Fibroblast of villous mesenchyme (primary cell): ENCODE measurements around the gene AP2A2. TPM values are rescaled to one million over a fixed set of nuclear protein-coding genes. Genes with fewer than 3 reads are reported as not detected.

Experiments used
- DNase-seq: peaks from one replicate; pipeline ENCODE4 v3.0.0-alpha.2; 2010; ENCODE audit warnings: low read depth
- H3K4me3 ChIP-seq: 2 replicates; pipeline ENCODE4 v1.5.1; 2011; ENCODE audit warnings: low read depth, mild to moderate bottlenecking, low read length
- total RNA-seq: library from RNA; depleted of rRNA; stranded (reverse); fragments of >200 nt; gene quantifications from 2 replicates; pipeline ENCODE4 v1.2.3, GENCODE V29; 2012
- TF ChIP-seq, protein P1 (sequence below): IDR thresholded peaks from 2 replicates; pipeline ENCODE4 v1.5.1; 2012; ENCODE audit warnings: low read depth, mild to moderate bottlenecking, low read length; ENCODE audit not compliant: insufficient read depth

The AP2A2 gene
- total RNA-seq, 1 donor: 53.5 TPM

DNA sequence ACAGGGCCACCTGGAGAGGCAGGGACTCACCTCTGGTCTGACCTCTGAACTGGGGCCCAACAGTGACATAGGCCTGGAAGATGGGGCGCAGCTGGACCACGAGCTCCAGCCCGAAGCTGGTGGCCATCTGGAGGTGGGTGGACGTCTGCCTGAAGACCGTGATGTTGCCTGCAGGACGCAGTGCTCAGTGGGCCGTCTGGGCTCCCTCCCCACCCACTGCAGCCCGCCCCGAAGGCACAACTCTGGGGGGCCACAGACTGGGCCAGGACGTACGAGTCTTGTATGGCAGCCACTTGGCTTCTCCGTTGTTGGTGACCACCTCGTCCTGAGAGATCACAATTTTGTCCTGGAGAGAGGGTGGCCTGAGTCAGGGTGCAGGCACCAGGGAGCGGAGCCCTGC lies 102.9 kb downstream of the AP2A2 start:
- TF ChIP-seq, protein P1, sequence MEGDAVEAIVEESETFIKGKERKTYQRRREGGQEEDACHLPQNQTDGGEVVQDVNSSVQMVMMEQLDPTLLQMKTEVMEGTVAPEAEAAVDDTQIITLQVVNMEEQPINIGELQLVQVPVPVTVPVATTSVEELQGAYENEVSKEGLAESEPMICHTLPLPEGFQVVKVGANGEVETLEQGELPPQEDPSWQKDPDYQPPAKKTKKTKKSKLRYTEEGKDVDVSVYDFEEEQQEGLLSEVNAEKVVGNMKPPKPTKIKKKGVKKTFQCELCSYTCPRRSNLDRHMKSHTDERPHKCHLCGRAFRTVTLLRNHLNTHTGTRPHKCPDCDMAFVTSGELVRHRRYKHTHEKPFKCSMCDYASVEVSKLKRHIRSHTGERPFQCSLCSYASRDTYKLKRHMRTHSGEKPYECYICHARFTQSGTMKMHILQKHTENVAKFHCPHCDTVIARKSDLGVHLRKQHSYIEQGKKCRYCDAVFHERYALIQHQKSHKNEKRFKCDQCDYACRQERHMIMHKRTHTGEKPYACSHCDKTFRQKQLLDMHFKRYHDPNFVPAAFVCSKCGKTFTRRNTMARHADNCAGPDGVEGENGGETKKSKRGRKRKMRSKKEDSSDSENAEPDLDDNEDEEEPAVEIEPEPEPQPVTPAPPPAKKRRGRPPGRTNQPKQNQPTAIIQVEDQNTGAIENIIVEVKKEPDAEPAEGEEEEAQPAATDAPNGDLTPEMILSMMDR: no peak
- DNase-seq: no peak
- H3K4me3 ChIP-seq: no peak overlapping the region

DNA sequence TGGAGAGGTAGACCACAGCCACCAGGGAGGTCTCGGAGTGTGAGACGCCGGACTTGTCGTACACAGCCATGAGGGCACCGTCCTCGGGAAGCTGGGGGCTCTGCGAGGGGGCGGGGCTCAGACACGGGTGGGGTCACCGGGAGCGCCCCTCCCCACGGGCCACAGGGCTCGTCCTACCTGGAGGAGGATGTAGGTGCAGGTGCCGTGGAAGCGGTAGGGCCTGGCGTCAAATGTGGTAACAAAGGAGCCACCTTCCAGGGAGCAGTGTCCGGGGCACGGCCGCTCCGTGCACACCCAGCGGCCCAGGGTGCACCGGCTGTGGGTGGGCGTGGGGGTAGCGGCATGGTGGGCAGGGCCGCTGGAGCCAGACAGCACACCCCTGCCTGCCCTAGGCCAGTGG lies 103.4 kb downstream of the AP2A2 start:
- no peak for DNase-seq
- H3K4me3 ChIP-seq: no peak overlapping the region
- TF ChIP-seq, protein P1: no peak

GRCh38 chr11:1029654-1030053 lies 104.0 kb downstream of the AP2A2 start:
- no peak overlapping the region for H3K4me3 ChIP-seq
- DNase-seq: no peak
- TF ChIP-seq, protein P1: no peak

- TF ChIP-seq, protein P1: no peak
- DNase-seq: no peak
- H3K4me3 ChIP-seq: no peak overlapping the region
Measured at GRCh38 chr11:1030086-1030485, 104.4 kb downstream of the AP2A2 start.

DNA sequence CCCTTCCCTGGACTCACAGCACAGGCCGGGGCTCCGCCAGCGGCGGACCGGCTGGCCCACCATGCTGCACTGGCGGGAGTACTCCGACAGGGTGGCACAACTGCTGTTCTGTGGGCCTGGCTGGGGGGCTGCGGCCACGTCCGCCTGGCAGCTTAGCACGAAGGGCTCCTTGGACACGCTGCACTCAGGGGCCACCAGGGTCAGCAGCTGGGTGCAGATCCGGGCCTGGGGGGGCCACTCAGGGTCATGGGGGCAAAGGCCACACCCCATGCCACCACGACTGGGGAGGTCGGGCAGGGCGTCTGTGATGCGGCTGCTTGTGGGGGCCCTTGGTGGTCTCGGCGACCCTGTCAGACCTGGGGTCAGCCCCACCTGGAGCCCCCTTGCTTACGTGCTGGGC lies 104.9 kb downstream of the AP2A2 start:
- TF ChIP-seq, protein P1: no peak
- no peak for DNase-seq
- no peak overlapping the region for H3K4me3 ChIP-seq

- TF ChIP-seq, protein P1: no peak
- DNase-seq: no peak
- no peak overlapping the region for H3K4me3 ChIP-seq
Measured at GRCh38 chr11:1031121-1031899, 105.6 kb downstream of the AP2A2 start.
